ENCODE measurements around the gene ACOT7. TPM values are rescaled to one million over a fixed set of nuclear protein-coding genes. Genes with fewer than 3 reads are reported as not detected.

Gene ACOT7
- total and polyA plus RNA-seq, 11 donors = 5.7 to 38.9 (median 12.6) TPM

DNA sequence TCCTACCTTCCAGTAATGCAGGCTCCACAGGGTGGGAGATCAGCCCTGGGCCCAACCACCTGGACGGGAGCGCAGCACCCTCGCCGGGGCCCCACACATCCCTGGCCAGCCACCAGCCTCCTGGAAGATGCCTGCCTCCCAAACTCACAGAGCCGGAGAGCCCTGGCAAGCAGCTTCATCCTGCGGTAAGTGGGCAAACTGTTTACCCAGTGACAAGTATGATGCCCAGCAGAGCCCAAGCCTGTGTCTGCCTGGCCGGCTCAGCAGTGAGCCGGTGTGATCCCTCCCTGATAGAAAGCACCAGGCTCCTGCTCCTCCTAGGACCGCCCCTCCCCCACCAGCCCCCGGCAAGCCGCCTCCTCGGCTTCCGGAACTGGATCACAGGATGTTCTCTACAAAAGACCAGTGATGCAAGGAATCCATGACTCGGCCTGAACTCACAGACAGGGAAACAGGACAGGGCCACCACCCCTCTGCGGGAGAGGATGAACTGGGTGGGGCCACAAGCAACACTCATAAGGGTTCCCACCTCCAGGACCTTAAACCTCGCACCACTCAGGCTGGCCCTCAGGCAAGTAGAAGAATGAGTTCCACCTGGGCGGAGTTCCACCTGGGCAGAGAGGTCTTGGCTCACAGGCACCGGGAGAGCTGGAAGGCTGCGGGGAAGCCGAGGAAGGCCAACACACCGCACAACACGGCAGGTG lies 7.9 kb downstream of the ACOT7 start:
- Histone ChIP-seq H3K27ac (peak overlapping the region in 5 of 12 donors; percentile 18 to 84 (median 51)), H3K27me3 (no peaks in the 10 kb centered on the region), H3K4me3 (peak overlapping the region in 1 of 12 donors; percentile 16), H3K4me1 (peaks cover 0 to 17% (median 3%) of the 10 kb centered on the region in 12 donors), H3K9me3 (peaks cover 0 to 5% (median 0%) of the 10 kb centered on the region in 12 donors), H3K36me3 (no peaks in the 10 kb centered on the region)
- TF ChIP-seq POLR2A (IDR thresholded peaks at IDR 0.05) = no peak
- TF ChIP-seq, protein P1, sequence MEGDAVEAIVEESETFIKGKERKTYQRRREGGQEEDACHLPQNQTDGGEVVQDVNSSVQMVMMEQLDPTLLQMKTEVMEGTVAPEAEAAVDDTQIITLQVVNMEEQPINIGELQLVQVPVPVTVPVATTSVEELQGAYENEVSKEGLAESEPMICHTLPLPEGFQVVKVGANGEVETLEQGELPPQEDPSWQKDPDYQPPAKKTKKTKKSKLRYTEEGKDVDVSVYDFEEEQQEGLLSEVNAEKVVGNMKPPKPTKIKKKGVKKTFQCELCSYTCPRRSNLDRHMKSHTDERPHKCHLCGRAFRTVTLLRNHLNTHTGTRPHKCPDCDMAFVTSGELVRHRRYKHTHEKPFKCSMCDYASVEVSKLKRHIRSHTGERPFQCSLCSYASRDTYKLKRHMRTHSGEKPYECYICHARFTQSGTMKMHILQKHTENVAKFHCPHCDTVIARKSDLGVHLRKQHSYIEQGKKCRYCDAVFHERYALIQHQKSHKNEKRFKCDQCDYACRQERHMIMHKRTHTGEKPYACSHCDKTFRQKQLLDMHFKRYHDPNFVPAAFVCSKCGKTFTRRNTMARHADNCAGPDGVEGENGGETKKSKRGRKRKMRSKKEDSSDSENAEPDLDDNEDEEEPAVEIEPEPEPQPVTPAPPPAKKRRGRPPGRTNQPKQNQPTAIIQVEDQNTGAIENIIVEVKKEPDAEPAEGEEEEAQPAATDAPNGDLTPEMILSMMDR (IDR thresholded peaks at IDR 0.05) = no peak
- ATAC-seq (peak; percentile 31 to 93 (median 76)), DNase-seq (peak in 3 of 5 donors; percentile 43 to 71 (median 47))
- intact Hi-C loops (cut with DNase I) = no loop called here
- 57 to 68% (median 62%) methylated on average over 13 to 22 of the region's 22 CpGs for WGBS, 4 donors

GRCh38 chr1:6384962-6385361 lies 8.6 kb downstream of the ACOT7 start:
- peak; percentile 47 to 81 (median 63) for ATAC-seq

GRCh38 chr1:6384135-6384534 lies 9.4 kb downstream of the ACOT7 start:
- intact Hi-C loops (cut with DNase I) = no loop called here
- TF ChIP-seq, protein P1 (IDR thresholded peaks at IDR 0.05) = no peak
- no peak for TF ChIP-seq POLR2A (IDR thresholded peaks at IDR 0.05)
- ATAC-seq (no peak), DNase-seq (no peak)
- peaks cover 0 to 17% (median 3%) of the 10 kb centered on the region in 12 donors for H3K4me1 ChIP-seq
- H3K27ac ChIP-seq = peak overlapping the region in 1 of 12 donors; percentile 84
- H3K27me3 ChIP-seq = no peaks in the 10 kb centered on the region
- H3K9me3 ChIP-seq = peaks cover 0 to 12% (median 0%) of the 10 kb centered on the region in 12 donors
- H3K4me3 ChIP-seq = no peak overlapping the region
- 96 to 100% (median 99%) methylated on average over 1 of the region's 1 CpG for WGBS, 4 donors
- no peaks in the 10 kb centered on the region for H3K36me3 ChIP-seq

More at GRCh38 chr1:6384962-6385361, 8.6 kb downstream of the ACOT7 start:
- Histone ChIP-seq H3K27ac (peak overlapping the region in 5 of 12 donors; percentile 18 to 84 (median 51)), H3K27me3 (no peaks in the 10 kb centered on the region), H3K4me1 (peaks cover 0 to 17% (median 3%) of the 10 kb centered on the region in 12 donors), H3K9me3 (peaks cover 0 to 9% (median 0%) of the 10 kb centered on the region in 12 donors), H3K4me3 (no peak overlapping the region), H3K36me3 (no peaks in the 10 kb centered on the region)
- intact Hi-C loops (cut with DNase I) = no loop called here
- DNase-seq = peak in 1 of 5 donors; percentile 60
- 25 to 62% (median 53%) methylated on average over 2 to 5 of the region's 5 CpGs for WGBS, 4 donors
- TF ChIP-seq, protein P1 (IDR thresholded peaks at IDR 0.05) = no peak
- TF ChIP-seq POLR2A (IDR thresholded peaks at IDR 0.05) = no peak

DNA sequence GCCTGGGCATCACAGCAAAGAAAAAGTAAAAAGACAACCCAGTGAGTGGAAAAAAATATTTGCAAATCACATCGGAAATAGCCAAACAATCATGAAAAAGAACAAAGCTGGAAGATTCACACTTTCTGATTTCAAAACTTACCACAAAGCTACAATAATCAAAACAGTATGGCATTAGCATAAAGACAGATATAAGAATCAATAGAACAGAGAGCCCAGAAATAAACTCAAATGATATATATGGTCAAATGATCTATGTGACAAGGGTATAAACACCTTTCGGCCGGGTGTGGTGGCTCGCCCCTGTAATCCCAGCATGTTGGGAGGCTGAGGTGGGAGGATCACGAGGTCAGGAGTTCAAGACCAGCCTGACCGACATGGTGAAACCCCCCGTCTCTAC lies 13.5 kb downstream of the ACOT7 start:
- 92 to 97% (median 96%) methylated on average over 7 of the region's 7 CpGs for WGBS, 4 donors
- Histone ChIP-seq H3K27ac (no peak overlapping the region), H3K4me1 (peaks cover 0 to 3% (median 0%) of the 10 kb centered on the region in 12 donors), H3K9me3 (peaks cover 0 to 12% (median 0%) of the 10 kb centered on the region in 12 donors), H3K4me3 (no peak overlapping the region), H3K36me3 (no peaks in the 10 kb centered on the region), H3K27me3 (no peaks in the 10 kb centered on the region)
- DNase-seq = no peak
- TF ChIP-seq POLR2A (IDR thresholded peaks at IDR 0.05) = no peak
- TF ChIP-seq, protein P1 (IDR thresholded peaks at IDR 0.05) = no peak
- no peak for ATAC-seq
- intact Hi-C loops (cut with DNase I) = no loop called here
